Stimulated activated CD4-positive, alpha-beta T cell treated with anti-CD3 and anti-CD28 coated beads, Interleukin-2, amount 100 ng/mL, for 4 hours (primary cell): ENCODE measurements around the gene IRF9.
A peak's percentile ranks its signal among the peaks of the same experiment; 100 is the strongest.

Experiments
- DNase-seq: peaks from one replicate; pipeline ENCODE4 v3.0.0-alpha.2; 2020; ENCODE audit warnings: low read depth

The IRF9 gene

DNA sequence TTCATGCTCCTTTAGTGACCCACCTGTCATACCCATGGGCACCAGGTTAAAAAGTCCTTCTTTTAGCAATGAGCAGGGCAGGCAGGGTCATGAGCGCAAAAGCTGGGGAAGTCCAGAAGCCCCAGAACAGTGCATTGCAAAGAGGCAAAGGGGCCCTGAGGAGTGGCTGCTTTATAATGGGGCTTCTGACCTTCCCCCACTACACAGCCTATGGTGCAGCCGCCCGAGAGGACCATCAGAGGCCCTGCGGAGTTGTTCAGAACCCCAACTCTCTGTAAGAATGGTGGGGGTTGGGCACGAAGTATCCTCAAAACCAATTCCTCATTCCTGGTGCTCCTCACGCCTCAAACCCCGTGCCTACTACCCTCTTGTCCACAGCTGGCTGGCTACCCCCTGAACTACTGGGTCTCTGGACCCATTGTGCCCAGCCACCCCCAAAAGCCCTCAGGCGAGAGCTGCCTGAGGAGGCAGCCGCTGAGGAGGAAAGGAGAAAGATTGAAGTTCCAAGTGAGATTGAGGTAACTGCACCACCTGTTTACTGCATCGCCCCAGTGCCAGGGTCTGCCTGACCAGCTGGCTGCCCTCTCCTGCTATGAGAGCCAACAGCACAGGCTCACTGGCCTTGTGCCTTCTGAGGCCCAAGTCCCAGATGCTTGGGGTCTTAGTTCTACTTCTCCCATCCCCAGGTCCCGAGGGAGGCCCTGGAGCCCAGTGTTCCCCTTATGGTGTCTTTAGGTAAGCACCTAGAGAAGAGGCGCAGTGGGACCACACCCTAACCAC lies 17.5 kb downstream of the IRF9 start:
- DNase-seq = no peak

DNA sequence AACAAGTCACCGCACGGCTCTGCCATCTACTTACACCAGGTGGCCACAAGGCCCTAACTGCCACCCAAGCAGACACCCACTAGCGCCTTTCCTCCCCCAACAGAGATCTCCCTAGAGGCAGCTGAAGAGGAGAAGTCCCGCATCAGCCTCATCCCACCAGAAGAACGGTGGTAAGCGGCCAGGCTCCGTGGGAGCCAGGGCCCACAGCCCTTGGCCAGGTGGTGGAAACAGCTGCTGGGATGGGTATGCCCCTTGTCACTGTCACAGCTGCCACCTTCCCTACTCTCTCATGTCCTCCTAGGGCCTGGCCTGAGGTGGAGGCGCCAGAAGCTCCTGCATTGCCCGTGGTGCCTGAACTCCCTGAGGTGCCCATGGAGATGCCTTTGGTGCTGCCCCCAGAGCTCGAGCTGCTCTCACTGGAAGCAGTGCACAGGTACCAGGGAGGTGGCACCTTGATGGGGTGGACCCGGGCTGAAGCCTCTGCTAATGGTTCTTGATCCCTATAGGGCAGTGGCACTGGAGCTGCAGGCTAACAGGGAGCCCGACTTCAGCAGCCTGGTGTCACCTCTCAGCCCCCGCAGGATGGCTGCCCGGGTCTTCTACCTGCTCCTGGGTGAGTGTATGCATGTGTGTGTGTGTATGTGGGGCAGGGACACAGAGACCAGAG lies 18.4 kb downstream of the IRF9 start:
- no peak for DNase-seq

DNA sequence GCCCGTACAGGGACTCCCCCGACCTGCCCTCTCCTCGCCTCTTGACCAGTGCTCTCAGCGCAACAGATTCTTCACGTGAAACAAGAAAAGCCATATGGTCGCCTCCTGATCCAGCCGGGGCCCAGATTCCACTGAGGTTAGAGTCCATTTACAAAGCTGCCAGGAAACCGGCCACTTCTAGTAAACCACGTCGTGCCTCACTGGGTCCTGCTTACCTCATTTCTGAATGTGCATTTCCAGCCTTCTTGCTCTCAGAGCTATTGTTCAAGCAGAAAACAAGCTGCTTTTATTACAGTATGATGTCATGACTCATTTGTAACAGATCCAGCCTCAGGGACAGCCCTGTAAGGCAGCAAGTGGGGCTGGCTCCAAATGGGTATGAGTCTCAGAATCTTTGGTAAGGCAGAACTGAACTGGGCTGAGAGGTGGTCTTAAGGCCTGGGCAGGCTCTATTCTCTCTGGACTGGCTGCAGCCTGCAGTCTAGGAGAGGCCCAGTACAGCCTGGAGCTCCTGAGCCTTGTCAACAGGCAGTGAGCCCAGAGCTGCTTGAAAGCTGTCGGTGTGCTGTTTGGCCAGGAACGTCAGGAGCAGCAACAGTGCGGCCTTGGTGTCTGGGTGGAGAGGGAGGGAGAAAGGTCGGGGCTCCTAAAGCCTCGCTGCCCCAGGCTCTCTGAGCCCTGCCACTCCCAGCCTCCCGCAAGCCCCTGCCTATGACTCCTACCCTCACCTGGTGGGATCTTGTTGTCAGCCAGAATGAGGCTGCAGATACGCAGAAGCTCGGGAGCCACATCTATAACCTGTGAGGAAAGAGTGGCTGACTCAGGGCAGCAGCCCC lies 19.1 kb downstream of the IRF9 start:
- no peak for DNase-seq

DNA sequence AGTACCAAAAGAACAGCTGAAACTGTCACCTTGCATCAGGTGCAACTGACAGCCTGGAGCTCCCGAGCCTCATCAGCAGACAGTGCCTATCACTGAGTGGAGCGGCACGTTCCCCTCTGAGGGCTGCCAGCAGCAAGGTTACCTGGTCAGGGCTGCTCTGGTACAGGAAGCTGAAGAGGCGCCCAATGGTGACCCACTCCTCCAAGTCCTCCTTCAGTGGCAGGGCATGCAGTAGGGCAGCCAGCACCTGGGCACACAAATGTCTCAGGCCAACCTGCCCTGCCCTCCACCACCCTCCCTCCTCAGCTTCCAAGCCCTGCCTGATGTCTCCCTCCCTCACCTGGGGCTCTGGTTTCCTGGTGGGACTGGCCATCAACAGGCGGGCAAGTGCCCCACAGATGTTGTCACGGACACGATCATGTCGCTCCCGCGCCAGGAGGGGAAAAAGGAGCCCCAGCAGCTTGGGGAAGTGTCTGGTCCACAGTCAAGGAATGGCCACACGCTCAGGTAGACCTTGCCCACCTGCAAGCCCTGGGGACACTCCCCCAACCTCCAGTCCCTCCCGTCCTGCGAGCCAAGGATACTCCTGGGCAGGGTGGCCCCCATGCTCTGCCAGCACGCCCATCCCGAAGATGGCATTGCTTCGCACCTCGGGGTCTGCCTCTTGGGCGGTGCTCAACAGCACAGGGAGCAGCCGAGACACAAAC lies 20.5 kb downstream of the IRF9 start:
- DNase-seq = no peak

DNA sequence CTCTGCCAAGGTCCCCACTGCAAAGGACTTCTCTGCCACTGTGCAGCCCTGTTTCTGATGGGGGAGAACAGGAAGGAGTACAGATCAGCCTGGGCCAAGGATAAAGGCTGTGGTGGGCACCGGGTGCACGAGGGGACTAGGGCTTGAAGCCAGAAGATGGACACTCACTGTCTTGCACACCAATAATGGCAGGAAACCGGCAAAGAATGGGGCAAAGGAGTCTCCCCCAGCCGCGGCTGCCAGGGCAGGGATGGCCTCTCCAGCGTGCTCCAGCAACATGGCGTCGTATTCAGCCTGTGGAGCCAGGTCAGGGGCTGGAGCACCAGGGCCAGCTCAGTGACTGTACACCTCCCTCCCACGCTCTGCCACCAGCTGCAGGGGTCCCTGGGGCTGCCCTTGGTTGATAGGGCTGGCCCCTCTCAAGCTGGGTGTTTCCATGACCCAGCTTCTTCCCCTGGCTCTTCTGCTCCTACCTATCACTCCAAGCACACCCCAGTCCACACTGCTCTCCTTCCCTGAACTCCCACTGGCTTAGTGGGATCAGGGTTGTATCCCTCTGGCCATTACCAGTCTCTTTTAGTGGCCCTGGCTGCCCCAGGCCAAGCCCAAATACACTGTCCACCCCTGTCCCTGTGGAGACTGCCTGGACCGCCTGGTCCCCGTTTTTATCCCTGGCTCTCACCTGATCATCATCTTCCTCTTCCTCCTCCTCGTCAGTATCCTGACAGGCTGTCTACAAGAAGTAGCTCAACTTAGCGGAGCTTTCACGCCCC lies 21.2 kb downstream of the IRF9 start:
- DNase-seq = no peak

DNA sequence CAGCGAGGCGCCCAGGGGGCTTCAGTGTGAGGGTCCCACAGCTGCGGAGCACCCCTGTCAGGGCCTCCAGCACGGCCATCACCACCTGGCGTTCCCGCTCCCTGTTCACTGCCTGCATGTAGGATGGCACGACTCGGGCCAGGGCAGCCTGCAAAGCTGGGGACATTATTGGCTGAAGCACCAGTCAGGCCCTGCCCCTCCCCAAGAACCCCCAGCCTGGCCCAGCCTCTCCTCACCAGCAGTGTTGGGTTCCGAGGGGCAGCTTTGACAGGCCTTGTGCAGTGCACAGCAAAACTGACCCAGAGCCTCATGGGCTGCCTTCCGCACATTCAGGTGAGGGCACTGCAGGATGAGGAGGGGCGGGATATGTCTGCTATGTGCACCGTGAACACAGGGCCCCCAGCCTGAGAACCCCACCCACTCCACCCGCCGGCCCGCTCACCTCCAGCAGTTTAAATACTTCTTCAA lies 22.0 kb downstream of the IRF9 start:
- DNase-seq = no peak

DNA sequence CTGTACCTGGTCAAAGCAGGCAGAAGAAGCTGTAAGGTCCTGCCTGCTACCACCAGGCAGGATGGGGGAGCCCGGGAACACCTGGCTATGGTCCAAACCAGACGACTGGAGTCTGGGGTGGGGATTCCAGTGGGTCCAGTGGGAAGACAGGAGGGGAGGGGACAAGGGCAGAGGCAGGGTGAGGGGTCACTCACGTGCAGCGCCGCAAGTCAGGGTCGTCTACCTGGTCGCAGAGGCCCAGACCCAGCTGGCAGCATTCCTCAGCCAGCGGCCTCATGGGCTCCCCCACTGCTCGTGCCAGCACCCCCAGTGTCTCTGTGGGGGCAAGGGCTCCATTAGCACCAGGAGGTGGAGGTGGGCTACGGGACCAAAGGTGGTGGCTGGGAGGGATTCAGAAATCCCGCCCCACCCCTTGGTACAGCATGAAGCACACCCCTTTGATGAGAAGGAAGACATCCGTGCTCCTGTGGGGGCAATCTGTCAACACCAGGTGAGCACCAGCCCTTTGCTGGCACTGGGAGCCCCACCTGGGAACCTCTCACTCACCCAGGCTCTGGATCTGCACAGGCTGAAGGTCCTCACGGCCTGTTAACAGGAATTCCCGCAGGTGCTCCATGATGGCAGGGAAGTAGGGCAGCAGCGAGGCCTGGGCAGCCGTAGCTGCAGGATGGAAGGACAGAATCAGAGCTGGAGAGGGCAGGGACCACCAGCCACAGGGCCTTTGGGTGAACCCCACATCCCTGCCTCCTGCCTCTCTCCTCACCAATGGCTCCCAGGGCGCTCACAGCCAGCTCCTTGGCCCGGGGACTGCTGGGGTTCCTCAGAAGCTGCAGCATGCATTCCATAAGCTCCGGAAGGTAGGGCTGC lies 23.3 kb downstream of the IRF9 start:
- DNase-seq = no peak

DNA sequence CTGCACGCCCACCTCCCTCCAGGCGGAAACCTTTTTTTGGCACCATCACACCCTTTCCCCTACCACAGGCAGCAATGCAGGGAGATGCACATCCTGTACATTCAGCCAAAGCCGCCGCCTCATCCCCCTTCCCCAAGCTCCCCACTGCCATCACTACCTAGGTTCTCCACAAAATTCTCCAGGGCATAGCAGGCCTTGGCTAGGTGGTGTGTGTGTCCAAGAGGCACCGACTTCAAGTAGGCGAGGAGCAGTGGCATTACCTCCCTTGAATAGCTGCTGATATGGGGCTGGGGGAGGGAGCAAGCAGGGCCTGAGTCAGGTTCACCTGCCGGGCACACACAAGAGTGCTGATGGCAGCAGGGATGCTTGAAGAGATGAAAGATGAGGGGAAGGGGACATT lies 24.0 kb downstream of the IRF9 start:
- no peak for DNase-seq

DNA sequence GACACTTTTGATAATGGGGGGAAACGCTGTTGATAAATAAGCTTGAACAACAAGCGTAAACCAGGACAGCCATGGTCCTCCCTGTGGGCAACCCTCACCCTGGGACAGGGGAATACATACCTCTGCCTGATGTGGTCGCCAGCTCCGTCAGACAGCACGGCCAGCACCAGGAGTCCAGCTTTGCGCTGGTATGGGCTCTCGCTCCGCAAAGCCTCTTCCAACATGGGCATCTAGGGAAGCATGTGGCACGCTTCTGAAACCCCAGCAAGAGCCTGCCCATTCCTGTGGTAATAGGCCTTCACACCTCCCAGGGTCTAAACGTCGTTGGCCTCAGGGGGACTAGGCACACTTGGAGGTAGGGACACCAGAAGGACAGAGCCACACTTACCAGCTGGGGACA lies 24.7 kb downstream of the IRF9 start:
- no peak for DNase-seq

DNA sequence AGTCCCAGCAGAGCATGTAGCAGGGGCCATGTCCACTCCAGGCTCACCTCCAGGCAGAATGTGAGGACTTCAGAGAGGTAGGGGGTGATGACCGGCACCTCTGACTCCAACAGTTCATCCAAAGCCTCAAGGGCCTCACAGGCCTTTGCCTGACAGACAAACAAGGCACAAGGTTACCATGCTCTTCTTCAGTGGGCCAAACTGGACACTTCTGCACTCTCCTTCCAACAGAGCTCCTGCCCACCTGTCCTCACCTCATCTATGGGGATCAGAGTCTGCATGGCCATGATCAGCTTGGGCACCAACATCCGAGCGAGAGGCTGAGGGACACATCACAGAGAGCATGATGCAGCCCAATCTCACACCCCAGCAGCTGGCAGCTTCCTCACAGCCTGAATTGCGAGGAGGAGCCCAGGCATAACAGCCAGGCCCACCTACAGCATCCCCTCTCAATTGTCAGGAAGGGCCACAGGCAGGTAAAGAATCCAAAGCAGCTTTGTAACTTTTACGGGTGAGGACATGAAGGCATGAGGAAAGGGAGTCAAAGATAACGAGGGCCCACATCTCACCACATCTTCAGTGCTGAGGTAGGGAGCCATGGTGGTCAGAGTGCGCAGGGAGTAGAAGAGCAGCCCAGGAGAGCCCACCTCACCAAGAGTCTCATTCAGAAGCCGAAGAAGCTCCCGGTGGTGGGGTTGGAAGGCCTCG lies 25.9 kb downstream of the IRF9 start:
- DNase-seq = no peak

DNA sequence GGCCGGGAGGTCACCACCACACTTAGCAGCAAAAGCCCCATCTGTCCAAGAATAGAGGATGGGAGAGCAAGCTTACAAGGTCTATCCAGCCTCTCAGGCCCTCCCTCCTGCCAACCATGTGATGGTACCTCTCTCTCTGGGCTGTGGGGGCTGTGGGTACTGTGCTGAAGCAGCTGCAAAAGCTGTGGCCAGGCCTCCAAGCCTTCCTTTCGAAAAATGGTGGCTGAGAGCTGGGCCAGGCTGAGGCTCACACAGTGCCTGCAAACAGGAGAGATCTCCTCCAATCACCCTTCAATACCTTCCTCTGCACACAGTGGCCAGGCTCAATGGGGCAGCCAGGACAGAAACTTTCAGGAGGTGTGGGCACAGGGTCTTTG lies 26.5 kb downstream of the IRF9 start:
- DNase-seq = no peak

DNA sequence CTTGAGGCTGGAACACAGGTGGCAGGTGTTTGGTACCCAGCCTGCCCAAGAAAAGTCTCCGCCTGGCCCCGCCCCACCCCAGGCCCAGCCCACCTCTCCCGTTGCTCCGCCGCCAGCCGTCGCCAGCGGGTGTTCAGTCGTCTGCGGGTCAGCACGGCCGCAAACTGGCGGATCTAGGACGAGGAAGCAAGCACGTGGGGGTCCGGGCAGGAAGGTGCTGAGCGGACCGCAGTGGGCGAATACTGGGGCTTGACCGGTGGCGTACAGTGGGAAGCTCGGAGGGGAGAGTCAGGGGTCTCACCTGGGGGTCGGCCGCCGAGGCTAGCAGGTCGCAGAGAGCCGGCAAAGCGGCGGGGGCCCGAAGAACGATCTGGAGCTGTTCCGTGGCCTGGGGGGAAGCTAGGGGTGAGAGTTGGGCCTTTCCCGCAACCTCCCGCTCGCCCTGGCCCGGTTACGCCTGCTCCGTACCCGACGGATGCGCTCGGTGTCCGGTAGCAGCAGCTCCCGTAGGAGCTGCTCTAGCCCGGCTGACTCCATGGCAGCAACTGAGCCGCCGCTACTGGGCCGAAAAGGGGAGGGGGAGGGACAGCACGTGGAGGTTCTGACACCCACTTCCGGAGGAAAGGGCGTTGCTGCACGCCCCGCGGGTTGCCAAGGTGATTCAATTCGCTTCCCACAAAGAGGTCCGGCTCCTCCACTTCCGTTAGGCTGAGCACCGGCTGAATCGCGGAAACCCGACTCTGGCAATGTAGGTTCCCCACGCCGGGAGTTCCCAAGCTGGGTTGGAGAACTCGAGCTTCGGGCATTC lies 27.4 kb downstream of the IRF9 start, which contains the start of gene IPO4:
Gene IPO4, minus strand, starts transcription at position 566 of the 808 bp plus-strand sequence. Its CDS starts 29 bp downstream, at position 537.
- DNase-seq = peak; percentile 95

DNA sequence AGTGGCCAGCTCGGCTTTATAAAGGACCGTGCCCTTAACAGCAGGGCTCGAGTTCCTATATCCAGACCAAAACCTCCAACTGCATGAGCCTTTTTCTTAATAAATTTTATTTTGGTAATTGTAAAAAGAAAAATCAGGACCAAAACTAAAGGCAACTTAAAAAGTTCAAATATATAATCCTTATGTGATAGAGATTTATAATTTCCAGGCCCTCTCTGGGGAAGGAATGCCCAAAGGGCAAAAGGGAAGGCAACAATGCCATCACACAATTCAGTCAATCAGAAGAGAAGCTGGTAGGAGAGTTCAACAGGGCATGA lies 28.0 kb downstream of the IRF9 start:
- DNase-seq = no peak

DNA sequence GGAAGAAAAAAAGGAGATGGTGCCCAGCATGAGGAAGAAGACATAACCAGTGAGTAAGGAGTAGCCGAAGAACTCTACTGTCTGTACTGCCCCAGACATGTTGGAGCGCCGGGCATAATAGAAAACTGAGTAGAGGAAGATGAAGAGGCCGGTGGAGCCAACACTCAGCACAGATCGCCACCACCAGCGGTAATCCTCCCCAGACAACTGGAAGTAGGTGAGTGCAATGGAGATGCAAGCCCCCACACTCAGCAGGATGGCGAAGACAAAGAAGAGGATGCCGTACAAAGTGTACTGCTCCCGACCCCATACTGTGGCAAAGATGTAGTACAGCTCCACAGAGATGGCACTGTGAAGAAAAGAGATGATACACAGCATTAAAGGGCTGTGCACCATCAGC lies 28.4 kb downstream of the IRF9 start:
- no peak for DNase-seq

DNA sequence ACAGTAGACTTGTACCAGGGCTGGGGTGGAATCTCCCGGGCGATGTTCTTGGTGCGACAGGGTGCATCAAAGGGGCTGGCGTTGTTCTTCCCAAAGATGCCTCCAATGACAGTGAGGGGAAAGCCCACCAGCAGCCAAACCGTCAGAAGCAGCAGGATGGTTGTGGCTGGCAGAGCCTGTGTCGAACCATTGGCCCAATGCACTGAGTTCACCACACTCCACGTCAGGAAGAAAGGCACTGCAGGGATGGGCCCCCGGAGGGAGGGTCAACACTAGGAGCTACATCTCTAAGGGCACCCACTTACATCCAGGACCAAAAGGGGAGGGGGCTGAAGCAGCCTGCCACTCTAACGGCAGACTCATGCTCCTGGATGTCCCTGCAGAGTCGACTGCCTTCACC lies 29.4 kb downstream of the IRF9 start:
- DNase-seq = no peak

DNA sequence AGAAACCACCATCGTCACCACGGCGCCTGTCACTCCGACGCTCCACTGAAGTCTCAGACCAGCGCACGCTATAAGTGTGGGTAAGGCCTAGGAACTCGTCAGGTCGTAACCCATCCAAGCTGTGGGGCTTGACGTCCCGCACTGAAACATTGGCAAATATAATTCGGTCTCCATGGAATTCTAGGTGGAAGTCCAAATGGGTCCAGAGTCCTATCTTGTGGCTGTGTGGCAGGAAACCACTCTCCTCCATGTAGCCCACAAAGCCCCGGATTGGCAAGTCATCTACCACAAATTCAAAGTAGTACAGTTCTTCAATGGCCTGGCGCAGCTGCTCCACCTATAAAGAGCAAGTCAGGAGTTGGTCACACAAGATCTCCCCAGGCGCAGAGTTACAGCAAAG lies 31.9 kb downstream of the IRF9 start:
- DNase-seq = no peak

DNA sequence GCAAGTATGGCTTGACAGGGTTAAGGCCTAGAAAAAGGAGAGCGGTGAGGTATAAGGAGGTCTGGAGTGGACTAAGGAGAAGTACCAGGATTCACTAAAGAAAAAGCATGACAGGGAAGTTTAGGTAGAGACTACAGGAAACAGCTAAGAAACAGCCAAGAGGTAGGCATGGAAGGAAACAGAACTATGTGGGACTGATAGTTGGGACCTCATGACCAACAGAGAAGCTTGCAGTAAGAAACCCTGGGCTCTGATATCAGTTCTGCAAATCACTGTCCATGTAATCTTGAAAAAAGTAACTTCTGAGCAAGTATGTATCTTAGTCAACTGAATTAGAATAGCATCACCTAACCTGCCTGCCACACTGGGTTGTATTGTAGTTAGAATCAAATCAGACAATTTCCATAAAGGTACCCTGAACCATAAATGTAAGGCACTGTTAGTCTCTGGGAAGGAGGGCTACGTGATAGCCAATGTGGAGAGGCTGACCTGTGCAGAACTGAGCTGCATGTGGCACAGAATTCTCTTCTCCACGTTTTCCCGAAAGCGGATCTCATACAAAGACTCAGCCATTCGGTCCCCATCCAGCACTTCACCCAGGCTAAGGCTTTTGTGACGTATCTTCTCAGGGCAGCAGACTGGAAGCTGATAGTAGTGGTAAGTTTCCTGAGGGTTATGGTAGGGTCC lies 33.3 kb downstream of the IRF9 start:
- DNase-seq = no peak

DNA sequence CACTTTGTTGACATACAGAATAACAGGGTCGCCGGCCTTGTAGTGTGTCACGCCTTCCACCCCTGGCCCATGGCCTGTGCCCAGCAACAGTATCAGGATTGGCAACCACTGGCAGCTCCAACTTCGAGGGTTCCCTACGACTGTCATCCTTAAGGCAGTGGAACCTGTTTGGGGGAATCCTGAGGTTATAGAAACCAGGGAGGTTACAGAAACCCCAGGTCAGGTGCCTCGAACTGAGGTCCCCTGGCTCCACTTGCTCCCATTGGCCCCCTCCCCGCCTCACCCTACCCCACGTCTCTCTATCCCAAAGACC lies 33.8 kb downstream of the IRF9 start:
- DNase-seq = no peak
